Trophoblast cell (in vitro differentiated cells and primary cell): Measurements from ENCODE around the gene CEP295NL.
"Not testable (repeated sequence)": the region's sequence is repeated elsewhere in the genome, so short reads cannot be mapped to it uniquely, and the experiment has no call there.

ENCODE experiments used
- DNase-seq, 2 donors: peaks; one replicate each; pipeline ENCODE4 v3.0.0-alpha.2; 2016
- H2AFZ ChIP-seq: 2 replicates; pipeline ENCODE4 v1.6.1; 2013; ENCODE audit warnings: low read length, moderate library complexity, mild to moderate bottlenecking; ENCODE audit not compliant: insufficient read depth, poor library complexity
- H2AK5ac ChIP-seq: 2 replicates; pipeline ENCODE4 v1.6.1; 2013; ENCODE audit warnings: mild to moderate bottlenecking, low read length
- H2BK120ac ChIP-seq: 2 replicates; pipeline ENCODE4 v1.6.1; 2013; ENCODE audit warnings: low read length, mild to moderate bottlenecking, moderate library complexity; ENCODE audit not compliant: insufficient read depth, poor library complexity
- H2BK12ac ChIP-seq: 2 replicates; pipeline ENCODE4 v1.6.1; 2013; ENCODE audit warnings: mild to moderate bottlenecking, low read length, moderate library complexity
- H2BK5ac ChIP-seq: 2 replicates; pipeline ENCODE4 v1.6.1; 2013; ENCODE audit warnings: low read length, low read depth, moderate library complexity, mild to moderate bottlenecking; ENCODE audit not compliant: poor library complexity
- H3K14ac ChIP-seq: 2 replicates; pipeline ENCODE4 v1.6.1; 2013; ENCODE audit warnings: mild to moderate bottlenecking, low read length
- H3K18ac ChIP-seq: 2 replicates; pipeline ENCODE4 v1.6.1; 2013; ENCODE audit warnings: mild to moderate bottlenecking, low read length
- H3K23ac ChIP-seq: 2 replicates; pipeline ENCODE4 v1.6.1; 2013; ENCODE audit warnings: low read length
- H3K27ac ChIP-seq: 2 replicates; pipeline ENCODE4 v1.5.1; 2013; ENCODE audit warnings: low read depth, mild to moderate bottlenecking, inconsistent platforms, low read length, moderate library complexity
- H3K27me3 ChIP-seq: 2 replicates; pipeline ENCODE4 v1.6.1; 2013; ENCODE audit warnings: inconsistent platforms, mild to moderate bottlenecking, low read length, moderate library complexity; ENCODE audit not compliant: insufficient read depth
- H3K36me3 ChIP-seq, 2 experiments: 1 replicate in 1 of 2; 2 replicates in 1 of 2; pipeline ENCODE4 v1.6.1; 2013; ENCODE audit warnings: low read length in 2 of 2, mild to moderate bottlenecking in 2 of 2, moderate library complexity in 1 of 2; ENCODE audit not compliant: insufficient read depth in 2 of 2, control insufficient read depth in 1 of 2
- H3K4ac ChIP-seq: 2 replicates; pipeline ENCODE4 v1.6.1; 2013; ENCODE audit warnings: low read depth, mild to moderate bottlenecking, low read length, moderate library complexity
- H3K4me1 ChIP-seq, 2 experiments: 1 replicate in 1 of 2; 2 replicates in 1 of 2; pipeline ENCODE4 v1.6.1; 2013; ENCODE audit warnings: low read length in 2 of 2, mild to moderate bottlenecking in 2 of 2, moderate library complexity in 1 of 2; ENCODE audit not compliant: insufficient read depth in 2 of 2, control insufficient read depth in 1 of 2
- H3K4me2 ChIP-seq: 2 replicates; pipeline ENCODE4 v1.6.1; 2013; ENCODE audit warnings: inconsistent platforms, mild to moderate bottlenecking, low read length, moderate library complexity
- H3K4me3 ChIP-seq: 2 replicates; pipeline ENCODE4 v1.5.1; 2013; ENCODE audit warnings: mild to moderate bottlenecking, low read depth, low read length, inconsistent platforms
- H3K79me1 ChIP-seq: one replicate; pipeline ENCODE4 v1.6.1; 2013; ENCODE audit warnings: low read length
- H3K79me2 ChIP-seq: 2 replicates; pipeline ENCODE4 v1.6.1; 2013; ENCODE audit warnings: low read length, mild to moderate bottlenecking; ENCODE audit not compliant: control insufficient read depth, insufficient read depth, poor library complexity
- H3K9ac ChIP-seq: 2 replicates; pipeline ENCODE4 v1.6.1; 2013; ENCODE audit warnings: mild to moderate bottlenecking, low read length
- H3K9me3 ChIP-seq: 2 replicates; pipeline ENCODE4 v1.6.1; 2013; ENCODE audit warnings: low read depth, mild to moderate bottlenecking, control low read depth, inconsistent platforms, low read length; ENCODE audit not compliant: insufficient read depth
- H4K12ac ChIP-seq: 2 replicates; pipeline ENCODE4 v1.6.1; 2013; ENCODE audit warnings: low read depth, mild to moderate bottlenecking, low read length, moderate library complexity
- H4K8ac ChIP-seq: 2 replicates; pipeline ENCODE4 v1.6.1; 2013; ENCODE audit warnings: low read depth, mild to moderate bottlenecking, low read length, moderate library complexity
- H4K91ac ChIP-seq: one replicate; pipeline ENCODE4 v1.6.1; 2013; ENCODE audit warnings: low read depth, mild to moderate bottlenecking, low read length, moderate library complexity
- WGBS: extraction: QIAGEN DNeasy Blood & Tissue Kit; methylation state at CpG from one replicate; pipeline ENCODE4 v1.1.7; 2013; ENCODE audit warnings: missing lambda C conversion rate; ENCODE audit not compliant: insufficient read length, insufficient coverage; ENCODE audit errors: extremely low coverage; 5-methylcytosine and 5-hydroxymethylcytosine counted together

The CEP295NL gene

DNA sequence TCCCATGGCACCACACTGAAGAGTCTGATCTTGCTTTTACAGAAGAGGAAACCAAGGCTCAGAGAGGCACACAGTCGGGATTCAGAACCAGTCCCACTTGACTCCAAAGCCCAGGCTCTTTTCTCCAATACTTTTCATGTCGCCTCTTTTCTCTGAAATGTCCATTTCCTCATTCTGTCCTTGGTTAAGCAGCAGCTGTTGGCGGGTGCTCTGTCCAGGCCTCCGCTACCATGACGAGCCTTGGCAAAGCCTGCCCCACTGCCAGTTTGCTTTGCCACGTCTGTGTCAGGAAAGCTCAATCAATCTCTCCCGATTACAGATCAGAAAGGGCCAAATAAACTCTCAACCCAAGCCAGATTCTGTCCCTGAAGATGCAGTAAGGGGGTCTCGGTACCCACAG lies 9.1 kb upstream of the CEP295NL start:
- H4K12ac ChIP-seq = no peak overlapping the region
- H3K27ac ChIP-seq = no peak overlapping the region
- H2BK120ac ChIP-seq = no peak overlapping the region
- no peak overlapping the region for H3K4ac ChIP-seq
- H3K79me1 ChIP-seq = peaks cover 4% of the 10 kb centered on the region
- peaks cover 7% of the 10 kb centered on the region for H3K79me2 ChIP-seq
- no peak overlapping the region for H2AK5ac ChIP-seq
- no peak overlapping the region for H2BK5ac ChIP-seq
- peaks cover 2 to 6% of the 10 kb centered on the region in 2 experiments for H3K36me3 ChIP-seq
- peaks cover 11% of the 10 kb centered on the region in 2 experiments for H3K4me1 ChIP-seq
- no peak overlapping the region for H3K9ac ChIP-seq
- H3K27me3 ChIP-seq = no peaks in the 10 kb centered on the region
- H3K4me3 ChIP-seq = no peak overlapping the region
- no peak overlapping the region for H3K18ac ChIP-seq
- H3K14ac ChIP-seq = no peak overlapping the region
- H4K8ac ChIP-seq = no peak overlapping the region
- no peak overlapping the region for H4K91ac ChIP-seq
- H2AFZ ChIP-seq = no peak overlapping the region
- H3K23ac ChIP-seq = no peak overlapping the region
- DNase-seq = no peak
- H2BK12ac ChIP-seq = no peak overlapping the region
- H3K4me2 ChIP-seq = no peak overlapping the region
- no CpG with 5 or more reads among the region's 8 CpGs for WGBS
- no peaks in the 10 kb centered on the region for H3K9me3 ChIP-seq

- H3K27me3 ChIP-seq, H3K4me2 ChIP-seq, H3K4me1 ChIP-seq, H3K4ac ChIP-seq, H3K18ac ChIP-seq, H3K36me3 ChIP-seq, H3K9ac ChIP-seq, H4K8ac ChIP-seq, H2BK120ac ChIP-seq, H2BK5ac ChIP-seq, H2BK12ac ChIP-seq, H2AK5ac ChIP-seq, H3K9me3 ChIP-seq, H4K91ac ChIP-seq, H3K23ac ChIP-seq, H3K14ac ChIP-seq, H2AFZ ChIP-seq, H4K12ac ChIP-seq, H3K4me3 ChIP-seq, H3K79me1 ChIP-seq, H3K79me2 ChIP-seq, H3K27ac ChIP-seq: not testable (repeated sequence)
- DNase-seq = peak in 1 of 2 donors; percentile 54
- WGBS = no CpG with 5 or more reads among the region's 7 CpGs
These were observed 8.5 kb upstream of the CEP295NL start for GRCh38 chr17:78911543-78911942.

DNA sequence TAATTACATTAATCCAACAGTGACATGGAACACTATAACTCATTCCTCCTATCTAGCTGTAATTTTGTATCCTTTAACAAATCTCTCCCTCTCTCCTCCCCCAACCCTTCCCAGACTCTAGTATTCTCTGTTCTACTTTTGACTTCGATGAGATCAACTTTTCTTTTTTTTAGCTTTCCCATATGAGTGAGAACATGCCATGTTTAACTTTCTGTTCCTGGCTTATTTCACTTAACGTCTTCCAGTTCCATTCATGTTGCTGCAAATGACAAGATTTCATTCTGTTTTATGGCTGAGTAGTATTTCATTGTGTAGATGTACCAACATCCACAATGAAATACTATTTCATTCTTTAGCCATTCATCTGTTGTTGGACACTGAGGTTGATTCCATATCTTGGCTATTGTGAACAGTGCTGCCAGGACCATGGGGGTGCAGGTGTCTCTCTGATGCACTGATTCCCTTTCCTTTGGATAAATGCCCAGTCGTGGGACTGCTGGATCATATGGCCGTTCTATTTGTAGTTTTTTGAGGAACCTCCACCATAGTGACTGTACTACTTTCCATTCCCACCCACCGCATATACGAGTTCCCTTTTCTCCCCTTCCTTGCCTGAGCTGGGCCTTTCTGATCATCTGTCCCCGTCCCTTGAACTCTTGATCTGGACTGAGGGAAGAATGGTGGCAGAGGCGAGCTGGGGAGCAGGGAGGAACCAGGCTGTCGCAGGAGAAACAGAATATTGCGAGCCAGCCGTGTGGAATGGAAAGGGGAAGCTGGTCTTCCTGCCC lies 7.7 kb upstream of the CEP295NL start:
- Histone ChIP-seq H2BK12ac (no peak overlapping the region), H4K8ac (no peak overlapping the region), H3K18ac (no peak overlapping the region), H2BK5ac (no peak overlapping the region), H3K9ac (no peak overlapping the region), H3K4me1 (no peaks in the 10 kb centered on the region), H3K4me2 (no peak overlapping the region), H4K91ac (no peak overlapping the region), H3K27me3 (no peaks in the 10 kb centered on the region), H2BK120ac (no peak overlapping the region), H3K4ac (no peak overlapping the region), H3K9me3 (no peaks in the 10 kb centered on the region), H2AFZ (no peak overlapping the region), H3K79me2 (no peaks in the 10 kb centered on the region), H3K4me3 (peak overlapping the region; percentile 5), H3K36me3 (peaks cover 0 to 2% of the 10 kb centered on the region in 2 experiments), H3K27ac (no peak overlapping the region), H3K14ac (no peak overlapping the region), H3K23ac (no peak overlapping the region), H4K12ac (no peak overlapping the region), H2AK5ac (no peak overlapping the region), H3K79me1 (no peaks in the 10 kb centered on the region)
- no CpG with 5 or more reads among the region's 11 CpGs for WGBS
- DNase-seq = no peak

DNA sequence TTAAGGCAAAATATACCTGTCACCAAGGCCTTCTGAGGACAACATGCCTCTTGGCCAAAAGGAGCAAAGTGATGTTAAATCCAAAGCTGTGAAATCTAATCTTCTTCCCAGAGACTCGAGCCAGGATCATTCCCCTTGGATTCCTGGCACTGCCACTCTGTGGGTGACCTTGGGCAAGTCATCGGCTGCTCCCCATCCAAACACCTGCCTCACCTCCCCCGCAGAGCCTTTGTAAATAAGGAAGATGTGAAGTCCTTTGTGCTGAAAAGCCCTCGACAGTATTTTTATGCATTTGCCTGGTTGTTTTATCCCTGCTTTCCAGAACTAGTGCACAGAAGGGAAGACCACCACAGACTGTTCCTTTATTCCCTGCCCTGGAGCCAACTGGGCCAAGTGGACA lies 5.4 kb upstream of the CEP295NL start:
- no peak overlapping the region for H3K4me3 ChIP-seq
- no peaks in the 10 kb centered on the region for H3K79me2 ChIP-seq
- no peak overlapping the region for H2BK12ac ChIP-seq
- WGBS = no CpG with 5 or more reads among the region's 4 CpGs
- H3K36me3 ChIP-seq = peaks cover 0 to 2% of the 10 kb centered on the region in 2 experiments
- H3K23ac ChIP-seq = no peak overlapping the region
- no peak overlapping the region for H3K4ac ChIP-seq
- no peak overlapping the region for H3K27ac ChIP-seq
- H2BK120ac ChIP-seq = no peak overlapping the region
- no peaks in the 10 kb centered on the region for H3K9me3 ChIP-seq
- H2AK5ac ChIP-seq = no peak overlapping the region
- no peak overlapping the region for H2BK5ac ChIP-seq
- H2AFZ ChIP-seq = no peak overlapping the region
- no peaks in the 10 kb centered on the region for H3K27me3 ChIP-seq
- H3K4me1 ChIP-seq = peaks cover 0 to 3% of the 10 kb centered on the region in 2 experiments
- no peak overlapping the region for H4K8ac ChIP-seq
- H3K18ac ChIP-seq = no peak overlapping the region
- DNase-seq = no peak
- H4K12ac ChIP-seq = no peak overlapping the region
- H4K91ac ChIP-seq = no peak overlapping the region
- H3K79me1 ChIP-seq = no peaks in the 10 kb centered on the region
- no peak overlapping the region for H3K4me2 ChIP-seq
- H3K14ac ChIP-seq = no peak overlapping the region
- no peak overlapping the region for H3K9ac ChIP-seq
